IPS-15b (cell line): ENCODE data around the gene ORAI3.
A peak's percentile ranks its signal among the peaks of the same experiment; 100 is the strongest.

ENCODE experiments used
- H3K27me3 ChIP-seq: one replicate; pipeline ENCODE4 v1.6.1; 2013; ENCODE audit warnings: low read length; ENCODE audit not compliant: control insufficient read depth, insufficient read depth
- H3K36me3 ChIP-seq: one replicate; pipeline ENCODE4 v1.6.1; 2013; ENCODE audit warnings: low read length; ENCODE audit not compliant: control insufficient read depth, insufficient read depth
- H3K4me1 ChIP-seq: one replicate; pipeline ENCODE4 v1.6.1; 2013; ENCODE audit warnings: mild to moderate bottlenecking, low read length; ENCODE audit not compliant: control insufficient read depth, insufficient read depth
- H3K4me3 ChIP-seq: one replicate; pipeline ENCODE4 v1.5.1; 2013; ENCODE audit warnings: low read depth, low read length
- H3K9ac ChIP-seq: one replicate; pipeline ENCODE4 v1.6.1; 2013; ENCODE audit warnings: low read depth, mild to moderate bottlenecking, low read length
- H3K9me3 ChIP-seq: one replicate; pipeline ENCODE4 v1.6.1; 2013; ENCODE audit warnings: mild to moderate bottlenecking, low read length; ENCODE audit not compliant: control insufficient read depth, insufficient read depth

The ORAI3 gene

GRCh38 chr16:30982548-30983288, 33.9 kb downstream of the ORAI3 start:
- H3K4me3 ChIP-seq = no peak overlapping the region
- peaks cover 39% of the 10 kb centered on the region for H3K36me3 ChIP-seq
- H3K4me1 ChIP-seq = no peaks in the 10 kb centered on the region
- H3K9me3 ChIP-seq = no peaks in the 10 kb centered on the region
- H3K9ac ChIP-seq = no peak overlapping the region
- no peaks in the 10 kb centered on the region for H3K27me3 ChIP-seq

DNA sequence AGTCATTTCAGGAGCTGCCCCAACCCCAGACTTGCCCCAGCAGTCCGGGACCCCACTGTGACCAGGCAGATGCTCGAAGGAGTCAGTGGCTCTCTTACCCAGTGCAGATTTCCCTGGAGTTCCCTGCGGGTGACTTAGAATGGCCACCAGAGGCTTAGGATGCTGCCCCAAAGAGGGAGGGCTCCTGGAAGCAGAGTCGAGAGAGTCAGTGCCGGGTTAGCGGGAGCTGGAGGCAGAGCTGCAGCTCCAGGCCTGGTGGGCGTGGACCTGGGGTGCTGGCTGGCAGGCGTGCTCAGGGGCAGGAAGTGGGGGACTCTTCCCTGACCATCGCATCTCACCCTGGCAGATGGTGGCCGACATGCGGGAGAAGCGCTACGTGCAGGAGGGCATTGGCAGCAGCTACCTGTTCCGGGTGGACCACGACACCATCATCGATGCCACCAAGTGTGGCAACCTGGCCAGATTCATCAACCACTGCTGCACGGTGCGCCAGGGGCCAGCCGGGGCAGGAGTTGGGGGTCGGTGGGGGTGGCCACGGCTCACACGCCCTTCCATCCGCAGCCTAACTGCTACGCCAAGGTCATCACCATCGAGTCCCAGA, 34.5 kb downstream of the ORAI3 start:
- Histone ChIP-seq H3K4me1 (no peaks in the 10 kb centered on the region), H3K27me3 (no peaks in the 10 kb centered on the region), H3K36me3 (peaks cover 35% of the 10 kb centered on the region), H3K4me3 (no peak overlapping the region), H3K9me3 (no peaks in the 10 kb centered on the region), H3K9ac (no peak overlapping the region)

- Histone ChIP-seq H3K9ac (no peak overlapping the region), H3K9me3 (no peaks in the 10 kb centered on the region), H3K4me3 (no peak overlapping the region), H3K4me1 (no peaks in the 10 kb centered on the region), H3K27me3 (no peaks in the 10 kb centered on the region), H3K36me3 (peaks cover 30% of the 10 kb centered on the region)
Observed at GRCh38 chr16:30983898-30984610, 35.2 kb downstream of the ORAI3 start.

DNA sequence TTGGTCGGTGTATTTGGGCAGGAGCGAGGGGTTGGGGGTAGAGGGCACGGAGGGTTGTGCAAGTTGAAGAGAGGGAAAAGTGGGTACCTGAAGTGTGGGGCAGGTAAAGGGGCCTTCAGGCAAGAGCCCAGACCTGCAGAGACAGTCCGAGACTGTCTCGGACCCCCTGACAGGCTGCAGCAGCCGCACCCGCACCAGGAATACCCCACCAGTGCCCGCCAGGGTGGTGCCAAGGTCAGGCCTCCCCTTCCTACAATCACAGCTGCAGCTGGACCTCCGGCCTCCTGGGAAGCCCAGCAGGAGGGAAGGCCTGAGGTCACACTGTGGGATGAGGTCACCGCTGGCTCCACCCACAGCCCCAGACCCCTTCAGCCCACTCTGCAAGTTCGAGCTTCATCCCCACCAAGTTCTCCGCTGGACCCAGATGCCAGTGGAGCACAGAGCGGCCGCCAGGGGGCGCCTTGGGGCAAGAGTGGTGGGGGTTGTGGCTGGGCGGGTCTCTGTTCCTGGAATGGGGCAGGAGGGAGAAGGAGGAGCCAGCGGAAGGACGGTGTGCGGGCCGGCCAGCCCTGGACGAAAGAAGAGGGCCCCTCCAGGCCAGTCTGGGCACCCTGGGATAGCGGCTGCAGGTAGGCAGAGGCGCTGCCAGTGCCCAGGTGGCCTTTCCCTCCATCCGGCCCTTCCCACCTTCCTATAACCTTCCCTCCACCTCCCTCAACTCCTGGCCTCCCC, 36.0 kb downstream of the ORAI3 start, which contains the start of gene HSD3B7:
Gene HSD3B7, plus strand, starts transcription at position 539 of the 732 bp plus-strand sequence. CDS start 452 bp downstream, outside the sequence.
- H3K27me3 ChIP-seq = no peaks in the 10 kb centered on the region
- H3K4me1 ChIP-seq = no peaks in the 10 kb centered on the region
- no peaks in the 10 kb centered on the region for H3K9me3 ChIP-seq
- peak within 1 kb of the TSS; percentile 81 for H3K9ac ChIP-seq
- peak within 1 kb of the TSS; percentile 61 for H3K4me3 ChIP-seq
- peaks cover 31% of the 10 kb centered on the region for H3K36me3 ChIP-seq

DNA sequence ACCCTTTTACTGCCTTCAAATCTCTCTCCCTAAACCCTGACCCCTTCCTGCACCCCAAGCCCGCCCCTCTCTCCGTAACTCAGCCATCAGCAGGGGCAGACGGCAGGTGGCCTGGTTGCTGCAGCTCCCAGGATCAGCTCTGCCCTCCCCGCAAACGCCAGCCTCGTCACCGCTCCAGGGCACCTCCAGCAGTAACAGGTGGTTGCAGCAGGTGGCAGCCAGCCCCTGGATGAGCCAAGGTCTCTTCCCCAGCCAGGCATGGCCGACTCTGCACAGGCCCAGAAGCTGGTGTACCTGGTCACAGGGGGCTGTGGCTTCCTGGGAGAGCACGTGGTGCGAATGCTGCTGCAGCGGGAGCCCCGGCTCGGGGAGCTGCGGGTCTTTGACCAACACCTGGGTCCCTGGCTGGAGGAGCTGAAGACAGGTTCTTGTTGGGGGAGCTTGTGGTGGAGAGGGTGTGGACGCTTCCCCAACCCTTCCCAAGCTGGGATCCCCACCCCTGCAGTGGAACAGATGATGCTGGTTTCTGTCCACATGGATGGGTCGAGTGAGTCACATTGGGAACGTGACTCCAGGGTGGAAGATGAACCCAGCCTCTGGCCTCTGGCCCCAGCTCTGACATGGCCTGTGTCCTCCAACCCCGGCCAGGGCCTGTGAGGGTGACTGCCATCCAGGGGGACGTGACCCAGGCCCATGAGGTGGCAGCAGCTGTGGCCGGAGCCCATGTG, 36.7 kb downstream of the ORAI3 start:
- no peaks in the 10 kb centered on the region for H3K27me3 ChIP-seq
- no peaks in the 10 kb centered on the region for H3K4me1 ChIP-seq
- H3K9me3 ChIP-seq = no peaks in the 10 kb centered on the region
- peak overlapping the region; percentile 81 for H3K9ac ChIP-seq
- peak overlapping the region; percentile 61 for H3K4me3 ChIP-seq
- H3K36me3 ChIP-seq = peaks cover 27% of the 10 kb centered on the region

DNA sequence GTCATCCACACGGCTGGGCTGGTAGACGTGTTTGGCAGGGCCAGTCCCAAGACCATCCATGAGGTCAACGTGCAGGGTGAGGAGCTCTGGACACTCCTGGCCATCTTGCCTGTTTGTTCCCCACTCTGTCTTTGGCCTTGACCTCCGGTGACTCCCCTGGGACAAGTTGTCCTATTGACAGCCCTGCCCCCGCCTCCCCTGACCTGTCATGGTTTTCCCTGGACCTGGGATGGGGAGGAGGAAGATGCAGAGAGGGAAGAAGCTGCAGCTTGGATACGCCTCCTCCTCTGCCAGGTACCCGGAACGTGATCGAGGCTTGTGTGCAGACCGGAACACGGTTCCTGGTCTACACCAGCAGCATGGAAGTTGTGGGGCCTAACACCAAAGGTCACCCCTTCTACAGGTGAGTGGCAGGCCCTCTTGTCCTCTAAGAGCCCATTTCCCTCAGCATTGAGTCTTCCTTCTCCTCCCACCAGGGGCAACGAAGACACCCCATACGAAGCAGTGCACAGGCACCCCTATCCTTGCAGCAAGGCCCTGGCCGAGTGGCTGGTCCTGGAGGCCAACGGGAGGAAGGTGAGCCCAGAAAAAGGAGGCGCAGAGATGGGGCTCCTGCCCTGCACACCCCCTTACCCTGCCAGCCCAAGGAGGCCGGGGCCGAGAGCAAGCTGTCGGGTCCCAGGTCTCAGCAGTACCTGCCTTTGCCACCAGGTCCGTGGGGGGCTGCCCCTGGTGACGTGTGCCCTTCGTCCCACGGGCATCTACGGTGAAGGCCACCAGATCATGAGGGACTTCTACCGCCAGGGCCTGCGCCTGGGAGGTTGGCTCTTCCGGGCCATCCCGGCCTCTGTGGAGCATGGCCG, 37.5 kb downstream of the ORAI3 start:
- H3K27me3 ChIP-seq = no peaks in the 10 kb centered on the region
- no peaks in the 10 kb centered on the region for H3K9me3 ChIP-seq
- H3K36me3 ChIP-seq = peaks cover 22% of the 10 kb centered on the region
- H3K9ac ChIP-seq = no peak overlapping the region
- H3K4me3 ChIP-seq = no peak overlapping the region
- H3K4me1 ChIP-seq = no peaks in the 10 kb centered on the region

DNA sequence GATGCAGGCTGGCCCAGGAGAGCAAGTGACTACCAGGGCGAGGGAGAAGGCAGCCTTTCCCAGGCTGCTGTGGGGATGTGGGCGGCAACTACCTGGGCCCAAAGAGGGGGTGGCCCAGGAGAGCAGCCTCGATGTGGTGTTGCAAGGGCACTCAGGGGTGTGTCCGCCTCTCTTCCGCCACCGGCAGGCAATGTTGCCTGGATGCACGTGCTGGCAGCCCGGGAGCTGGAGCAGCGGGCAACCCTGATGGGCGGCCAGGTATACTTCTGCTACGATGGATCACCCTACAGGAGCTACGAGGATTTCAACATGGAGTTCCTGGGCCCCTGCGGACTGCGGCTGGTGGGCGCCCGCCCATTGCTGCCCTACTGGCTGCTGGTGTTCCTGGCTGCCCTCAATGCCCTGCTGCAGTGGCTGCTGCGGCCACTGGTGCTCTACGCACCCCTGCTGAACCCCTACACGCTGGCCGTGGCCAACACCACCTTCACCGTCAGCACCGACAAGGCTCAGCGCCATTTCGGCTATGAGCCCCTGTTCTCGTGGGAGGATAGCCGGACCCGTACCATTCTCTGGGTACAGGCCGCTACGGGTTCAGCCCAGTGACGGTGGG, 38.8 kb downstream of the ORAI3 start:
- Histone ChIP-seq H3K9me3 (no peaks in the 10 kb centered on the region), H3K9ac (no peak overlapping the region), H3K4me3 (no peak overlapping the region), H3K4me1 (no peaks in the 10 kb centered on the region), H3K27me3 (no peaks in the 10 kb centered on the region), H3K36me3 (peaks cover 19% of the 10 kb centered on the region)

GRCh38 chr16:30989469-30990047, 40.7 kb downstream of the ORAI3 start:
- H3K4me3 ChIP-seq = no peak overlapping the region
- no peaks in the 10 kb centered on the region for H3K4me1 ChIP-seq
- H3K36me3 ChIP-seq = peaks cover 5% of the 10 kb centered on the region
- H3K9ac ChIP-seq = no peak overlapping the region
- H3K9me3 ChIP-seq = no peaks in the 10 kb centered on the region
- H3K27me3 ChIP-seq = no peaks in the 10 kb centered on the region

GRCh38 chr16:30990105-30990504, 41.2 kb downstream of the ORAI3 start:
- H3K9ac ChIP-seq = no peak overlapping the region
- no peaks in the 10 kb centered on the region for H3K9me3 ChIP-seq
- H3K4me1 ChIP-seq = no peaks in the 10 kb centered on the region
- no peaks in the 10 kb centered on the region for H3K27me3 ChIP-seq
- H3K4me3 ChIP-seq = no peak overlapping the region
- H3K36me3 ChIP-seq = peaks cover 5% of the 10 kb centered on the region

- Histone ChIP-seq H3K4me1 (no peaks in the 10 kb centered on the region), H3K36me3 (peaks cover 5% of the 10 kb centered on the region), H3K27me3 (no peaks in the 10 kb centered on the region), H3K9ac (no peak overlapping the region), H3K9me3 (no peaks in the 10 kb centered on the region), H3K4me3 (no peak overlapping the region)
Observed at GRCh38 chr16:30991052-30991451, 42.2 kb downstream of the ORAI3 start.
